Small intestine (tissue), 7 donors: ENCODE measurements around the gene RPL13A. TPM values are rescaled to one million over a fixed set of nuclear protein-coding genes. Genes with fewer than 3 reads are reported as not detected.
A peak's percentile ranks its signal among the peaks of the same experiment; 100 is the strongest.

Experiments
- DNase-seq, 2 donors: peaks; one replicate each; pipeline versions ENCODE4 v3.0.0 to v3.0.0-alpha.2; 2013
- FAIRE-seq: peaks from 2 replicates; lab custom pipeline; 2012; peaks lifted over from hg19 to GRCh38; lab: Jason Lieb, UNC
- H3K27ac ChIP-seq, 3 donors: one replicate each; pipeline ENCODE4 v1.5.1; 2013; ENCODE audit warnings: low read length in 2 of 3, mild to moderate bottlenecking in 2 of 3, control low read depth in 1 of 3, inconsistent platforms in 1 of 3, low read depth in 1 of 3, moderate library complexity in 1 of 3
- H3K27me3 ChIP-seq, 3 donors: one replicate each; pipeline ENCODE4 v1.6.1; 2013; ENCODE audit warnings: low read length in 3 of 3, inconsistent platforms in 1 of 3; ENCODE audit not compliant: control insufficient read depth in 3 of 3, insufficient read depth in 3 of 3
- H3K36me3 ChIP-seq, 3 donors: one replicate each; pipeline ENCODE4 v1.6.1; 2013; ENCODE audit warnings: low read length in 3 of 3, inconsistent platforms in 1 of 3, low read depth in 1 of 3, mild to moderate bottlenecking in 1 of 3, moderate library complexity in 1 of 3; ENCODE audit not compliant: control insufficient read depth in 3 of 3, insufficient read depth in 2 of 3
- H3K4me1 ChIP-seq, 3 donors: one replicate each; pipeline ENCODE4 v1.6.1; 2013; ENCODE audit warnings: low read length in 2 of 3, inconsistent platforms in 1 of 3, low read depth in 1 of 3, mild to moderate bottlenecking in 1 of 3, moderate library complexity in 1 of 3; ENCODE audit not compliant: control insufficient read depth in 3 of 3, insufficient read depth in 2 of 3
- H3K4me3 ChIP-seq, 3 donors: one replicate each; pipeline ENCODE4 v1.5.1; 2013; ENCODE audit warnings: low read length in 3 of 3, control low read depth in 1 of 3, inconsistent platforms in 1 of 3, low read depth in 1 of 3, mild to moderate bottlenecking in 1 of 3, moderate library complexity in 1 of 3
- H3K9me3 ChIP-seq, 2 donors: one replicate each; pipeline ENCODE4 v1.6.1; 2013; ENCODE audit warnings: low read depth in 1 of 2, low read length in 1 of 2; ENCODE audit not compliant: control insufficient read depth in 2 of 2, insufficient read depth in 1 of 2
- WGBS, 3 donors: extraction: QIAGEN DNeasy Blood & Tissue Kit; methylation state at CpG; one replicate each; pipeline ENCODE4 v1.1.7; 2013; 5-methylcytosine and 5-hydroxymethylcytosine counted together
- polyA plus RNA-seq, 4 donors: library from polyadenylated mRNA; stranded (reverse) in 3 of 4; unstranded in 1 of 4; fragments of 200-250 nt in 3 of 4; fragments of 120-200 nt in 1 of 4; gene quantifications; one replicate each; pipeline versions ENCODE4 v1.2.1 to v1.2.3, GENCODE V29; 2013
- donor health status: healthy with polysubstance abuse.
- donor health status: control.
- donor health status: control.
- donor health status: Bipolar disorder and iron deficiency.
- donor health status: healthy.

RPL13A gene
- polyA plus RNA-seq, 4 donors = 2,350 to 5,026 (median 3,831) TPM

DNA sequence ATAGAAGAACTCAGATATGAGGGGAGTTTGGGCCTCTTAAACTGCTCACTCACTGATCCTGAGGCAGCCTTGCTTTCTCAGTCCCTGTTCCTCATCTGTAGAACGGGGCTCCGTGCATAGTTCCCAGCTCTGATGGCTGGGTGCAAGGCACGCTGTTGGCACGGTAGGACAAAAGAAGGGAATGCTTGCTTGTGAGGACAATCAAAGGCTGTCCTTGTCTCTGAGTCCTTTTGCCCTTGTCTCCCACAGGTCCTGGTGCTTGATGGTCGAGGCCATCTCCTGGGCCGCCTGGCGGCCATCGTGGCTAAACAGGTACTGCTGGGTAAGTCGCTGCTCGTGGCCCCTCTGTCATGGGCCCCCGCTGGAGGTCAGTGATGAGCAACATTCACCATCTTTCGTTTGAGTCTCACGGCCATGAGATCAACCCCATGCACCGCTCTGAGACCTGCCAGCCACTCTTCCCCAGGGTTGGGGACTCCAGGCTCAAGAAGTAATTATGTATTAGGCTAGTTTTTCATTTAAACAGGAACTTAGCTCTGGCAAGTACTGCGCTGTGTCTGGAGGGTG is 2.3 kb downstream of the RPL13A start:
- H3K36me3 ChIP-seq = peaks cover 12 to 64% (median 16%) of the 10 kb centered on the region in 3 donors
- H3K9me3 ChIP-seq = no peaks in the 10 kb centered on the region
- peak overlapping the region; percentile 73 to 98 (median 89) for H3K27ac ChIP-seq
- peaks cover 0 to 44% (median 0%) of the 10 kb centered on the region in 3 donors for H3K4me1 ChIP-seq
- no peaks in the 10 kb centered on the region for H3K27me3 ChIP-seq
- DNase-seq = peak; percentile 28 to 39
- no peak for FAIRE-seq
- WGBS, 3 donors = 11 to 43% (median 22%) methylated on average over 14 to 15 of the region's 15 CpGs
- H3K4me3 ChIP-seq = peak overlapping the region in 2 of 3 donors; percentile 86 to 91

DNA sequence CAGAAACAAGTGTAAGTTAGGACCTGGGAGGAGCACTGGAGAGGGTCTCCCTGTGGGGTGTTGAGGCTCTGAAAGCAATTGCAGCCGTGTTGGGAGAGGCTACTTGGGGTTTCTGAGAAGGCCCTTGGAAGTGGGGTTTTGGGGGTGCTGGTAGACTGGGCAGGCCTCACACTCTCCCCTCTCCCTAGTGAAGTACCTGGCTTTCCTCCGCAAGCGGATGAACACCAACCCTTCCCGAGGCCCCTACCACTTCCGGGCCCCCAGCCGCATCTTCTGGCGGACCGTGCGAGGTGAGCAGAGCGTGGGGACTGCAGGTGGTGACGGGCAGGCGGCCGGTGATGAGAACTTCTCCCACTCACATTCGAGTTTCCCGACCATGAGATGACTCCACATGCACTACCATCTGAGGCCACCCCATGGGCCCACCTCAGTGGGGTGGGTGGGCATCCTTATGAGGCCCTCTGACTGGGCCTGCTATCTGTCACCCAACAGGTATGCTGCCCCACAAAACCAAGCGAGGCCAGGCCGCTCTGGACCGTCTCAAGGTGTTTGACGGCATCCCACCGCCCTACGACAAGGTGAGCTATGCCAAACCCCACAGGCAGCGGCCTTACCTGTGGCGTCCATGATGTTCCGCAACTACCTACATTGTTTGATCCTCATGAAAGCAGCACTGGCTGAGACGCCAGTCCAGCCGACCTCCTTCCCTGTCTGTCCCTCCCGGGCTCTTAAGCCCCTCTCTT is 3.0 kb downstream of the RPL13A start:
- Histone ChIP-seq H3K4me1 (peaks cover 0 to 44% (median 0%) of the 10 kb centered on the region in 3 donors), H3K36me3 (peaks cover 12 to 63% (median 16%) of the 10 kb centered on the region in 3 donors), H3K27ac (peak overlapping the region; percentile 12 to 98 (median 73)), H3K27me3 (no peaks in the 10 kb centered on the region), H3K9me3 (no peaks in the 10 kb centered on the region), H3K4me3 (peak overlapping the region in 1 of 3 donors; percentile 1)
- no peak for DNase-seq
- WGBS, 3 donors = 33 to 65% (median 54%) methylated on average over 23 to 27 of the region's 27 CpGs
- no peak for FAIRE-seq

GRCh38 chr19:49491030-49491803 is 3.8 kb downstream of the RPL13A start:
- 31 to 61% (median 37%) methylated on average over 14 to 17 of the region's 17 CpGs for WGBS, 3 donors
- peaks cover 0 to 44% (median 0%) of the 10 kb centered on the region in 3 donors for H3K4me1 ChIP-seq
- peaks cover 12 to 59% (median 16%) of the 10 kb centered on the region in 3 donors for H3K36me3 ChIP-seq
- peak in 1 of 2 donors; percentile 27 for DNase-seq
- no peaks in the 10 kb centered on the region for H3K27me3 ChIP-seq
- H3K27ac ChIP-seq = peak overlapping the region; percentile 12 to 98 (median 73)
- H3K4me3 ChIP-seq = no peak overlapping the region
- H3K9me3 ChIP-seq = no peaks in the 10 kb centered on the region
- no peak for FAIRE-seq

GRCh38 chr19:49491804-49492572 is 4.6 kb downstream of the RPL13A start:
- Histone ChIP-seq H3K27me3 (no peaks in the 10 kb centered on the region), H3K4me1 (peaks cover 0 to 40% (median 0%) of the 10 kb centered on the region in 3 donors), H3K4me3 (no peak overlapping the region), H3K9me3 (no peaks in the 10 kb centered on the region), H3K27ac (peak overlapping the region in 2 of 3 donors; percentile 51 to 73), H3K36me3 (peaks cover 12 to 55% (median 16%) of the 10 kb centered on the region in 3 donors)
- no peak for FAIRE-seq
- peak; percentile 82 to 85 for DNase-seq
- 21 to 49% (median 35%) methylated on average over 6 to 7 of the region's 7 CpGs for WGBS, 3 donors

- Histone ChIP-seq H3K27ac (peak overlapping the region in 2 of 3 donors; percentile 6 to 13), H3K4me1 (peaks cover 3 to 43% (median 4%) of the 10 kb centered on the region in 3 donors), H3K27me3 (no peaks in the 10 kb centered on the region), H3K4me3 (no peak overlapping the region), H3K9me3 (no peaks in the 10 kb centered on the region), H3K36me3 (peaks cover 16 to 61% (median 18%) of the 10 kb centered on the region in 3 donors)
- peak in 1 of 2 donors; percentile 29 for DNase-seq
- 40 to 51% (median 43%) methylated on average over 12 of the region's 12 CpGs for WGBS, 3 donors
- no peak for FAIRE-seq
Observed at GRCh38 chr19:49492573-49493405, 5.4 kb downstream of the RPL13A start.

- WGBS, 3 donors = 0 to 1% (median 0%) methylated on average over 11 of the region's 11 CpGs
- no peak for FAIRE-seq
Observed at GRCh38 chr19:49496574-49497008, 9.2 kb downstream of the RPL13A start.

DNA sequence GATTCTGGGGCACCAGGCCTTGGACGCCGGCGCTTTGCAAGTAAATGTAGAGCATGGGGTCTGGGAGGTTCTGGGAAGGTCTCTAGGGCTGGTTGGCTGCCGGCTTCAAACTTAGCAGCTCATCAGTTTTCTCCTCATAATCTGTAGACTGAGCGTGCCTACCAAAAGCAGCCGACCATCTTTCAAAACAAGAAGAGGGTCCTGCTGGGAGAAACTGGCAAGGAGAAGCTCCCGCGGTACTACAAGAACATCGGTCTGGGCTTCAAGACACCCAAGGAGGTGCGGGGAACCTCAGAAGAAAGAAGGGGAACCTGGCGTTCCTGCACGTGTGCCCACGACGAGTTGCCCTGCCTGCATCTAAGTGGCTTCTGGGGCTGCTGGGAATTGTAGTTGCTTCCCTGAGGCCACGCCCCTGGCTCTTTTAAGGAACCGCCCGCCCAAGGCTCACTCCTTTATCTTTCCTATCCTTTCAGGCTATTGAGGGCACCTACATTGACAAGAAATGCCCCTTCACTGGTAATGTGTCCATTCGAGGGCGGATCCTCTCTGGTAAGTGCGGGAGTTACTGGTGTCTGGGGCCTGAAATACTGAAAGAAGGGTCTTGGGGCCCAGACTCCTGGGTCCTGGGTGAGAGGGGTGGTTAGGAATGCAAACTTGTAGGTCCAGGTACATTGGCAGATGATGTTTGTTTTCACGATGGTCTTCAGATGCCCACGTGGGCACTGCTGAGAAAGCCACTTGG is 9.8 kb downstream of the RPL13A start:
- Histone ChIP-seq H3K4me1 (peaks cover 5 to 52% (median 13%) of the 10 kb centered on the region in 3 donors), H3K27ac (peak overlapping the region; percentile 61 to 94 (median 92))
- no peak for FAIRE-seq

More at GRCh38 chr19:49496574-49497008, 9.2 kb downstream of the RPL13A start:
- peaks cover 5 to 54% (median 13%) of the 10 kb centered on the region in 3 donors for H3K4me1 ChIP-seq
- H3K4me3 ChIP-seq = peak overlapping the region; percentile 82 to 91 (median 87)
- H3K36me3 ChIP-seq = peaks cover 15 to 51% (median 17%) of the 10 kb centered on the region in 3 donors
- no peak for DNase-seq
- no peaks in the 10 kb centered on the region for H3K9me3 ChIP-seq
- H3K27ac ChIP-seq = peak overlapping the region; percentile 61 to 94 (median 92)
- H3K27me3 ChIP-seq = no peaks in the 10 kb centered on the region

More for the DNA sequence above, 9.8 kb downstream of the RPL13A start:
- Histone ChIP-seq H3K36me3 (peaks cover 11 to 45% (median 17%) of the 10 kb centered on the region in 3 donors), H3K4me3 (peak overlapping the region; percentile 82 to 91 (median 87)), H3K27me3 (no peaks in the 10 kb centered on the region), H3K9me3 (no peaks in the 10 kb centered on the region)
- 2 to 16% (median 5%) methylated on average over 22 of the region's 22 CpGs for WGBS, 3 donors
- DNase-seq = peak; percentile 80 to 88
